Esophagus squamous epithelium (tissue), 5 donors: Measurements from ENCODE around the gene TRABD2A. TPM values are rescaled to one million over a fixed set of nuclear protein-coding genes. Genes with fewer than 3 reads are reported as not detected.

Experiments used
- DNase-seq: peaks from one replicate; lab custom pipeline; 2025; lab: John Stamatoyannopoulos, UW
- H3K27ac ChIP-seq, 4 donors: fragments of 200-600 bp; sonication (generic); one replicate each; pipeline ENCODE4 v1.5.1; 2016 to 2019; ENCODE audit warnings: mild to moderate bottlenecking in 1 of 4
- H3K27me3 ChIP-seq, 4 donors: fragments of 200-600 bp; sonication (generic); 1 replicate in 3 of 4; 2 replicates in 1 of 4; pipeline versions ENCODE4 v1.5.1 to v1.6.0; 2017 to 2021; ENCODE audit warnings: antibody characterized with exemption in 1 of 4
- H3K36me3 ChIP-seq, 3 donors: fragments of 200-600 bp; sonication (generic); one replicate each; pipeline ENCODE4 v1.5.1; 2016 to 2019
- H3K4me1 ChIP-seq, 3 donors: fragments of 200-600 bp; sonication (generic); one replicate each; pipeline ENCODE4 v1.5.1; 2017 to 2019
- H3K4me3 ChIP-seq, 4 donors: fragments of 200-600 bp; sonication (generic); 1 replicate in 3 of 4; 2 replicates in 1 of 4; pipeline ENCODE4 v1.5.1; 2016 to 2019; ENCODE audit warnings: mild to moderate bottlenecking in 2 of 4, moderate library complexity in 1 of 4
- H3K9me3 ChIP-seq, 3 donors: fragments of 200-600 bp; sonication (generic); one replicate each; pipeline ENCODE4 v1.5.1; 2016 to 2019
- POLR2A ChIP-seq, 4 donors: fragments of 450-650 bp; IDR thresholded peaks; one replicate each; pipeline ENCODE4 v1.6.1; 2017; ENCODE audit warnings: antibody characterized with exemption in 4 of 4, mild to moderate bottlenecking in 4 of 4, moderate library complexity in 3 of 4
- whole genome bisulfite sequencing, 2 donors: methylation state at CpG; one replicate each; pipeline ENCODE4 v1.1.5; 2018; 5-methylcytosine and 5-hydroxymethylcytosine counted together
- intact Hi-C: fragments of 100-400 bp; cut with DNase I; formaldehyde crosslinking; loops from one replicate; pipeline ENCODE4 v1.15.0; 2022
- total RNA-seq, 4 donors: library from RNA; depleted of rRNA; stranded (reverse); fragments of >200 nt; gene quantifications; one replicate each; pipeline ENCODE4 v1.1.0, GENCODE V29; 2016
- TF ChIP-seq, protein P1 (sequence below), 6 experiments: fragments of 450-650 bp in 4 of 6; fragments of 200-600 bp in 2 of 6; sonication (generic) in 2 of 6; IDR thresholded peaks; one replicate each; pipeline ENCODE4 v1.5.1; 2016 to 2019; ENCODE audit warnings: antibody characterized with exemption in 6 of 6, mild to moderate bottlenecking in 4 of 6, moderate library complexity in 4 of 6
- donor health status: DM: yes; HTN: yes; CAD: no.

Gene TRABD2A, protein sequence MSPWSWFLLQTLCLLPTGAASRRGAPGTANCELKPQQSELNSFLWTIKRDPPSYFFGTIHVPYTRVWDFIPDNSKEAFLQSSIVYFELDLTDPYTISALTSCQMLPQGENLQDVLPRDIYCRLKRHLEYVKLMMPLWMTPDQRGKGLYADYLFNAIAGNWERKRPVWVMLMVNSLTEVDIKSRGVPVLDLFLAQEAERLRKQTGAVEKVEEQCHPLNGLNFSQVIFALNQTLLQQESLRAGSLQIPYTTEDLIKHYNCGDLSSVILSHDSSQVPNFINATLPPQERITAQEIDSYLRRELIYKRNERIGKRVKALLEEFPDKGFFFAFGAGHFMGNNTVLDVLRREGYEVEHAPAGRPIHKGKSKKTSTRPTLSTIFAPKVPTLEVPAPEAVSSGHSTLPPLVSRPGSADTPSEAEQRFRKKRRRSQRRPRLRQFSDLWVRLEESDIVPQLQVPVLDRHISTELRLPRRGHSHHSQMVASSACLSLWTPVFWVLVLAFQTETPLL
- 1 to 10 TPM in 1 of 4 donors, under 1 TPM in 2, not detected in 1; 0.53 to 1.8 (median 0.76) TPM for total RNA-seq

DNA sequence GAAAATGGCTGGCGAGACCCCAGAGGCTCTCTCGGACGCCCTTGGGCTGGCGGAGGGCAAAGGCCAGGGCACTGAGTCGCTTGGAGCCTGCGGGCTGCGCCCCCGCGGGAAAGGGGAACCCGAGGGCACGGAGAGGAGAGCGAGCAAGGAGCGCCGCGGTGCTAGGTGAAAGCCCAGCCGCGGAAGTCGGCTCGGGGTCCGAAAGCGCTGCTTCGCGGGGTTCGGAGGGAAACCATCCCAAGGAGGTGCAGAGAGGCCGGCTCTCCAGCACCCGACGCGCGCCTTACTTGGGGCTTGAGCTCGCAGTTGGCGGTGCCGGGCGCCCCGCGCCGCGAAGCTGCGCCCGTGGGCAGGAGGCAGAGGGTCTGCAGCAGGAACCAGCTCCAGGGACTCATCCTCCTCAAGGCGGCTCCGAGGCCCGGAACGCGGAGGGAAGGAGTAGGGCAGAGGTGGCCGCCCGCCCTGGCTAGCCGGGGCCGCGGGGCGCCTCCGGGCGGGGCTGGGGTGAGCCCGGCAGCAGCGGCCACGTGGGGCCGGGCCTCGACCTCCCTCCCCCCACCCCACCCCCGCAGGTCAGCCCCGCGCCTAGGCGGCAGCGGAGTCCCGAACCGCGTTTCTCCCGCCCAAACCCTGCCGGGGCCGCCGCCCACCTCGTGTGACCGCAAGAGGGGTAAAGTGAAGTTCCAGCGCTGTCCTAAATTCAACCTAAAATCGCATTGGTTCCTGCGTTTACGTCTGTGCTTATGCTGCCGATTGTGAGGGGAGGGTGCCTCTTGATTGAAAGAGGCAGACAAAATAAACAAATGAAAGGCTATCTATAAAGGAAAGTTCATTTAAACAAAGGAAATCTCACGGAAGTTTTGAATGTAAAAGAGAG lies at the start of gene TRABD2A:
Gene TRABD2A (minus strand): TSS at position 440 of the 877 bp plus-strand sequence. CDS start 45 bp downstream, at position 395.
- Histone ChIP-seq H3K9me3 (no peaks in the 10 kb centered on the region), H3K27me3 (peaks cover 0 to 73% (median 11%) of the 10 kb centered on the region in 4 donors), H3K4me3 (peak within 1 kb of the TSS; percentile 18 to 76 (median 52)), H3K4me1 (peaks cover 9 to 33% (median 20%) of the 10 kb centered on the region in 3 donors), H3K36me3 (no peaks in the 10 kb centered on the region), H3K27ac (peak within 1 kb of the TSS in 1 of 4 donors; percentile 39)
- intact Hi-C loops: loop anchor here (10.0 kb wide), 1 partner anchor 386 kb away; no protein-coding TSS in a partner anchor
- TF ChIP-seq, protein P1, sequence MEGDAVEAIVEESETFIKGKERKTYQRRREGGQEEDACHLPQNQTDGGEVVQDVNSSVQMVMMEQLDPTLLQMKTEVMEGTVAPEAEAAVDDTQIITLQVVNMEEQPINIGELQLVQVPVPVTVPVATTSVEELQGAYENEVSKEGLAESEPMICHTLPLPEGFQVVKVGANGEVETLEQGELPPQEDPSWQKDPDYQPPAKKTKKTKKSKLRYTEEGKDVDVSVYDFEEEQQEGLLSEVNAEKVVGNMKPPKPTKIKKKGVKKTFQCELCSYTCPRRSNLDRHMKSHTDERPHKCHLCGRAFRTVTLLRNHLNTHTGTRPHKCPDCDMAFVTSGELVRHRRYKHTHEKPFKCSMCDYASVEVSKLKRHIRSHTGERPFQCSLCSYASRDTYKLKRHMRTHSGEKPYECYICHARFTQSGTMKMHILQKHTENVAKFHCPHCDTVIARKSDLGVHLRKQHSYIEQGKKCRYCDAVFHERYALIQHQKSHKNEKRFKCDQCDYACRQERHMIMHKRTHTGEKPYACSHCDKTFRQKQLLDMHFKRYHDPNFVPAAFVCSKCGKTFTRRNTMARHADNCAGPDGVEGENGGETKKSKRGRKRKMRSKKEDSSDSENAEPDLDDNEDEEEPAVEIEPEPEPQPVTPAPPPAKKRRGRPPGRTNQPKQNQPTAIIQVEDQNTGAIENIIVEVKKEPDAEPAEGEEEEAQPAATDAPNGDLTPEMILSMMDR (IDR thresholded peaks at IDR 0.05): no peak
- no peak for TF ChIP-seq POLR2A (IDR thresholded peaks at IDR 0.05)
- DNase-seq: no peak
- WGBS, 2 donors: 2% methylated on average over 11 of the region's 77 CpGs

DNA sequence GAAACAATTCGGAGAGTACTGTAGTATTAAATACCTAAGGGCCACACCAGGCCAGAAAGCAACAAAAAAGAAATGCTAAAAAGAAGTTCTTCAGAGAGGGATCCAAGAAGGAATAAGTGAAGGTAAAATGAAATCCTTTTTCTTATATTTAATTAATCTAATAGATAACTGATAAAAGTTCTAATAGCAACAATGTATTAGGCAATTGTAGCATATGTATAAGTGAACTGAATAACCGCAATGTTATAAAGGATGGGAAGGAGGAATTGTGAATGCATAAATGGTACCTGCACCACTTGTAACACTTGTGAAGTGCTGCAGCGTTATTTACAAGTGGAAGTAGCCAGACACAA lies 46.4 kb upstream of the TRABD2A start:
- Histone ChIP-seq H3K27me3 (no peaks in the 10 kb centered on the region), H3K9me3 (no peaks in the 10 kb centered on the region), H3K36me3 (no peaks in the 10 kb centered on the region), H3K4me3 (no peak overlapping the region), H3K4me1 (peaks cover 18 to 38% (median 26%) of the 10 kb centered on the region in 3 donors), H3K27ac (peak overlapping the region in 1 of 4 donors; percentile 21)
- WGBS, 2 donors: 41 to 47% methylated on average over 3 of the region's 3 CpGs
- DNase-seq: no peak
- intact Hi-C loops: loop anchor here (10.0 kb wide), 1 partner anchor 432 kb away; no protein-coding TSS in a partner anchor
- TF ChIP-seq POLR2A (IDR thresholded peaks at IDR 0.05): no peak
- TF ChIP-seq, protein P1 (IDR thresholded peaks at IDR 0.05): no peak

DNA sequence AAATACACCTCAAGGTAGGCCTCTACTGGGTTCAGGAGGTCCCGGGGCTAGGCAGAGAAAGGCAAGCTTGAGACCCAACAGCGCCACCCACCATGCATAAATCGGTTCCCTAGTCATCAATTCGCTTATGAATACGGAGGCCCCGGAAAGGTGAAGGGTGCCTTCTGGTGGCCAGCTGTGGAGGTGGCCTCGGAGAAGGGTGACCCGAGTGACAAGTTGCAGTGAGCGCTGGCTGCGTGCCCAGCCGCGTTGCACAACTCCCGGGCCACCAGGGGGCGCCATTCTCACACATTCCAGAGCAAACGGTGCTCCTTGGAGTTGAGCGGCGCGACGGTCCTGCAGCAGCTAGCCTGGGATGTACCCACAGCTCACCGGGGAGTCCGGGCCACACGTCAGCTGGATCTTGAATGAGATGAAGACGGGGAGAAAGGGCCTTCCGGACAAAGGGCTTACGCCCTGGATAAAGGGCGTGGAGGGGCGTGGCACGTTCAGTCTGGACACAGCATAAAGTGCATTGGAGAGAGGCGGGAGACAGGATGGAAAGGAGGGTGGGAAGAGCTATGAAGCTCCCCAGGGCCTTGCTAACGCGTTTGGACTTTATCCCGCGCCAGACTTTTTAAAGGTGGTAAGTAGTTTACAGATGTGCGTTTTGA lies 45.0 kb upstream of the TRABD2A start:
- TF ChIP-seq, protein P1 (IDR thresholded peaks at IDR 0.05): peak; percentile 94 to 99 (median 98)
- no peak for TF ChIP-seq POLR2A (IDR thresholded peaks at IDR 0.05)
- Histone ChIP-seq H3K9me3 (no peaks in the 10 kb centered on the region), H3K4me3 (peak overlapping the region in 3 of 4 donors; percentile 37 to 56 (median 44)), H3K36me3 (no peaks in the 10 kb centered on the region), H3K27ac (peak overlapping the region; percentile 26 to 81 (median 58)), H3K4me1 (peaks cover 18 to 38% (median 26%) of the 10 kb centered on the region in 3 donors), H3K27me3 (no peaks in the 10 kb centered on the region)
- DNase-seq: peak; percentile 76
- intact Hi-C loops: loop anchor here (10.0 kb wide), 1 partner anchor 431 kb away; no protein-coding TSS in a partner anchor
- WGBS, 2 donors: 4 to 11% methylated on average over 20 to 21 of the region's 34 CpGs

DNA sequence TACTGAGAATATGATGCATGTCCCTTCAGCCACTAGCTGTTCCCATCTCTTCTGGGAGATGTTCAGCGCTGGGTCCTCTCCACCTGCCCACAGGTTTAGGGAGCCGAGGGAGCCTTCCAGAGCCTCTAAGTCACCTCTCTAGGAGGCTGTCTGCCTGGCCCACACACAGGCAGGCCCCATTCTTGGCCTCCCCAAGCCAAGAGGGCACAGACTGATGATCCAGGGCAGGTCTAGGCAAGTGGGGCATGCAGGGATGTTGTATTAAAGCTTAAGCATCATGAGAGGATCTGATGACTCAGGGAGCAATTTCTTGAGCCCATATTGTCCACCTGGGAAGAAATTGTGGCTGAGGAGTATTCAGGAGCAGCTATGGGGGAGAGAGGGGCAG lies 44.4 kb upstream of the TRABD2A start:
- no peaks in the 10 kb centered on the region for H3K36me3 ChIP-seq
- H3K27ac ChIP-seq: peak overlapping the region; percentile 26 to 81 (median 58)
- intact Hi-C loops: loop anchor here (10.0 kb wide), 1 partner anchor 431 kb away; no protein-coding TSS in a partner anchor
- peaks cover 19 to 41% (median 28%) of the 10 kb centered on the region in 3 donors for H3K4me1 ChIP-seq
- no peak overlapping the region for H3K4me3 ChIP-seq
- 69% methylated on average over 2 of the region's 2 CpGs; no CpG with 5 or more reads in 1 of the 2 donors for WGBS, 2 donors
- no peak for TF ChIP-seq POLR2A (IDR thresholded peaks at IDR 0.05)
- TF ChIP-seq, protein P1 (IDR thresholded peaks at IDR 0.05): no peak
- no peaks in the 10 kb centered on the region for H3K9me3 ChIP-seq
- no peaks in the 10 kb centered on the region for H3K27me3 ChIP-seq
- no peak for DNase-seq
